Coronary artery (tissue), 2 donors: ENCODE measurements around the gene TSPAN2.
A peak's percentile ranks its signal among the peaks of the same experiment; 100 is the strongest.

Source experiments
- DNase-seq: peaks from one replicate; pipeline ENCODE4 v3.0.0-alpha.2; 2017; ENCODE audit warnings: low spot score
- H3K27ac ChIP-seq, 2 donors: fragments of 200-600 bp; sonication (generic); one replicate each; pipeline ENCODE4 v1.5.1; 2016 to 2019
- H3K4me3 ChIP-seq: fragments of 200-600 bp; sonication (generic); 2 replicates; pipeline ENCODE4 v1.5.1; 2016; ENCODE audit warnings: mild to moderate bottlenecking, moderate library complexity
- TF ChIP-seq, protein P1 (sequence below): fragments of 200-600 bp; sonication (generic); IDR thresholded peaks from one replicate; pipeline ENCODE4 v1.5.1; 2019; ENCODE audit warnings: antibody characterized with exemption

Gene TSPAN2

DNA sequence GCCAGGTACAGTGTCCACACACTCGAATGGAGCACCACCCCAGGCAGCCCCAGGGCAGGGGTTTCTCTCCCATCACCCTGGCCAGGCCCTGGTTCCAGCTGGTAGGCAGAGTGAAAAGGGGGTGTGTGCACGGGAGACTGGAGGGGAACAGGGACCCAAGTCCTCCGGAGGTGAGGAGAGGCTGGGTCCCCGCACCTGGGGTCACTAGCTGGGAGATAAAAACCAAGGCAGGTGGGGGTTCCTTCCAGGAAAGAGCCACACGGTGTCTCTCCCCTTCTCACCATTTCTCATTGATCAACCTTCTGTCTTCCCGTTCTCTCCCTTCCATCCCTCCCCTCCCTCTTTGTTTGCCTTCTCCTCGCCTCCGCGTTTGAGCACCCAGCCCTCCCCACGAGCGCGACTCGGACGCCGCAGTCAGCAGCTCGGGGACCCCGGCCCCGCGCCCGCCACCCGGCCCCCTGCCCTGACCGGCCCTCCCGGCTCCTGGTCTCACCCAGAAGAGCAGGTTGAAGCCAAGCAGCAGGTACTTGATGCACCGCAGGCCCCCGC, 358 bp downstream of the TSPAN2 start:
- TF ChIP-seq, protein P1, sequence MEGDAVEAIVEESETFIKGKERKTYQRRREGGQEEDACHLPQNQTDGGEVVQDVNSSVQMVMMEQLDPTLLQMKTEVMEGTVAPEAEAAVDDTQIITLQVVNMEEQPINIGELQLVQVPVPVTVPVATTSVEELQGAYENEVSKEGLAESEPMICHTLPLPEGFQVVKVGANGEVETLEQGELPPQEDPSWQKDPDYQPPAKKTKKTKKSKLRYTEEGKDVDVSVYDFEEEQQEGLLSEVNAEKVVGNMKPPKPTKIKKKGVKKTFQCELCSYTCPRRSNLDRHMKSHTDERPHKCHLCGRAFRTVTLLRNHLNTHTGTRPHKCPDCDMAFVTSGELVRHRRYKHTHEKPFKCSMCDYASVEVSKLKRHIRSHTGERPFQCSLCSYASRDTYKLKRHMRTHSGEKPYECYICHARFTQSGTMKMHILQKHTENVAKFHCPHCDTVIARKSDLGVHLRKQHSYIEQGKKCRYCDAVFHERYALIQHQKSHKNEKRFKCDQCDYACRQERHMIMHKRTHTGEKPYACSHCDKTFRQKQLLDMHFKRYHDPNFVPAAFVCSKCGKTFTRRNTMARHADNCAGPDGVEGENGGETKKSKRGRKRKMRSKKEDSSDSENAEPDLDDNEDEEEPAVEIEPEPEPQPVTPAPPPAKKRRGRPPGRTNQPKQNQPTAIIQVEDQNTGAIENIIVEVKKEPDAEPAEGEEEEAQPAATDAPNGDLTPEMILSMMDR: no peak
- Histone ChIP-seq H3K4me3 (peak overlapping the region; percentile 92), H3K27ac (peak overlapping the region; percentile 95 to 98)
- DNase-seq: no peak

- TF ChIP-seq, protein P1: no peak
Observed at GRCh38 chr1:115088115-115088778, 1.1 kb downstream of the TSPAN2 start.

DNA sequence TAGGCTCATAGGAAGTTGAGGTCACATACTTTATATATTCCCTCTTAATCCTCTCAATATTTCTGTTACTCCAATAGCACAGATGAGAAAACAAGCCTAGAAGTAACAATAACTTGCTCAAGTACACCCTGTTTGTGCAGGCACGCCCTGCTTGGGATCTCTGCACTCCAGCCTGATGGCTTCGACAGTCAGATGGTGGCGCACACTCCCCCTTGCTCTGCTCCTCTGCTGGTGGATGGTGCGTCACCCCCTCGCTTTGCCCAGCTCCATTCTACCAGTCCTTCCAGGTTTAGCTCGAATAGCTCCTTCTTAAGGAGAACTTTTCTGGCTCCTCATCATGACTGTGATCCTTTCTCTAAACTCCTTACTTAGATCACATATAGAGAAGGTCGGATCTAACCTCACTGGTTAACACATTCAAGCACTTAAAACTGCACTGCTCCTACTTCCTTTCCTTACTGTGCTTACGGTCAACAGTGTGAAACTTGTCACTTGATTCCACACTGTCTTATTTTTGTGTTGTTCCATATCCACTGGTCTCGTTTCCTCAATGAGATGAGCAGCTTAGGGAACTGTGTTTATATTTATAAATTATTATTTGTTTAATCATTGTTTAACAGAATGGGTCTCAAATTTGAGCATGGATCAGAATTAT, 3.0 kb downstream of the TSPAN2 start:
- Histone ChIP-seq H3K4me3 (peak overlapping the region; percentile 20), H3K27ac (peak overlapping the region; percentile 75 to 81)
- TF ChIP-seq, protein P1: no peak
- DNase-seq: no peak

More at GRCh38 chr1:115088115-115088778, 1.1 kb downstream of the TSPAN2 start:
- Histone ChIP-seq H3K27ac (peak overlapping the region; percentile 95 to 98), H3K4me3 (peak overlapping the region; percentile 92)
- DNase-seq: no peak

DNA sequence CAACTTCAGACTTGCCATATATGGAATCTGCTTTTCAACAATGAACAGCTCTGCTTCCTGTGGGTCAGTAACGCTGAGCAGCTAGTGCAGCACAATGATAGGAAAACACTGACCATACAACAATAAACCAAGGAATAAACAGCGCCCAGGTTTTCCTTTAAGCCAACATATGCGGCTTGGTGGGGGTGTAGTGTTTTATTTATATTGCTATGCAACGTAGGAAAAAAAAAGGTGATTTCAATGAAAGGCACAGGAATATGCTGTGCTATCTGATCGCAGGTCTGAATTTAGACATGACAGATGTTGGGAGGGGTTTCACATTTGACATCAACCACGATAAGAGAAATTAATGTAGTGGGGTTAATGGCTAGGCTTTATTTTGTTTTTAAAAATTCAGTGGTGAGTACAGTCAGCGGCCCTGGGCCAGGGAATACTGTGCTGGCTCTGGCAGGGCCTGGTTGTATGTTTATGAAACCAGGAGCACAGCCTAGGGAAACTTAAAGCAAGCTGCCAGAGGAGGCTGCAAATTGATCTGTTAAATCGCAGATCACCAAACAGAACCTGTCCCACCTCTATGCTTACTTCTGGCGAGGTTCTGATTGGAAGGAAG, 4.3 kb downstream of the TSPAN2 start:
- H3K27ac ChIP-seq: peak overlapping the region; percentile 75 to 81
- H3K4me3 ChIP-seq: peak overlapping the region; percentile 40
- DNase-seq: no peak
- TF ChIP-seq, protein P1: no peak

DNA sequence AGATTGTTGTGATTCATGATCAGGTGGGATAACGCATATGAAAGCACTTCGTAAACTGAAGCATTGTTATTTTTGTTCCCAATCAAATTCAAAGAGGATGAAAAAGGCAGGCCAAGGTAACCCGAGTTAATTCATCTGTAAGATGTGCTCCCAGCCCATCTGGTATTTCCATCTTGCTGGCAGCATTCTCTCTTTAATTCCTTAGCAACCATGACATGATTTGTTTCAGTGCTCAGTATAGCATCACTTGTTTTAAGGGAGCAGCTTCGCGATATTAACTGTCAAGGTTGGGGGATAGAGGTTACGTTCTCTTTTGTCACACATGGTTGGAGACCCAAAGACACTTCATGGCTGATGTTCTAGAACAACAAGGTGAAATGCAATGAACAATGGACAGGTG, 6.4 kb downstream of the TSPAN2 start:
- DNase-seq: no peak
- no peak overlapping the region for H3K27ac ChIP-seq
- TF ChIP-seq, protein P1: no peak
- H3K4me3 ChIP-seq: no peak overlapping the region

DNA sequence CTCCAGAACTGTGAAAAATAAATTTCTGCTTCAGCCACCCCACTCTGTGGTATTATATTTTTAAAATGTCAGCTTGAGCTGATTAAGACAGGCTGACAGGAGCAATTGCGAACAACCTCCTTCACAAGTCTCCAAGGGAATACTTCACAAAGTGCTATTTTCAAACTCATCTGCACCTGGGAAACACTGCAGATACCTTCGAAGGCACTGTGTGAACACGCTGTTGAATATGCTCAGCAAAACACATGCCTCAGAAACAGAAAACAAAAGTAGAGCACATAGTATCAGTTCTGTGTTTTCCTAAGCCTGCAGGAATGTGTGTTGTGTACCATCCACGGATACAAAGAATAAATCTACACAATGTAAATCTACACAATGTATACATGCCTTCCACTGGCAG, 10.6 kb downstream of the TSPAN2 start:
- TF ChIP-seq, protein P1: no peak
- no peak overlapping the region for H3K4me3 ChIP-seq
- no peak for DNase-seq
- H3K27ac ChIP-seq: no peak overlapping the region
